SW480 (cell line): ENCODE data around the gene MOV10L1.
A peak's percentile ranks its signal among the peaks of the same experiment; 100 is the strongest.

Source experiments
- DNase-seq: peaks from one replicate; pipeline ENCODE4 v3.0.0-alpha.2; 2016; ENCODE audit warnings: low spot score

The MOV10L1 gene

DNA sequence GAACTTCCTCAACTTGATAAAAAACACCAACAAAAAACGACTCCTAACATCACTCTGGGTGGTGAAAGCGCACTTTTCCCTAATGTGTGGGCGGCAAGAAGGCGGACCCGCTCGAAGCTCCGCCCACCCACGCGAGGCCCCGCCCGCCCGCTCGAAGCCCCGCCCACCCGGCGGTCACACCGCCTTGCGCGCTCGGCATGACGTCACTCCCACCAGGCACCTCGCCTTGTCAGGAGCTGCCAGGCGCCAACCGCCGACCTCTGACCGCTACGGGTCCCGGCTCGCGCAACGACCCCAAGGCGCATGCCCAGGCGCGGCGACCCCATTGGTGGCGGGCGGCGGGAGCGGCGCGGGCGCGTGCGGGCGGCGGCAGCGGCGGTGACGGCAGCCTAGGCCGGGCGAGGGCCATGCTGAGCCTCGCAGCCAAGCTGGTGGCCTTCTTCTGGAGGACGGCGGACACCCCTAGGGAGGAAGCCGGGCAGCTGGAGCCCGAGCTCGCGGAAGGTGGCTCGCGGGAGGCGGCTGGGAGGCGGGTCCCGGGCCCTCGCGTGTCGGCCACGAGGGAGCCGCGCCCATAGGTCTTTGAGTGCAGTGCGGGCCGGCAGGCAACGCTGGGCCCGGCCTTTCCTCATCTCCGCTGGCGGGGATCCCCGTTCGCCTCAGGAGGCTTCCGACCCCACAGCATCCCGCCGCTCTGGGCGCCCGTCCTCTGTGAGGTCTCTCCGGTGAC is at the start of gene MOV10L1:
Gene MOV10L1 (plus strand): TSS at position 325 of the 730 bp plus-strand sequence. CDS start 83 bp downstream, at position 408.
- no peak for DNase-seq

DNA sequence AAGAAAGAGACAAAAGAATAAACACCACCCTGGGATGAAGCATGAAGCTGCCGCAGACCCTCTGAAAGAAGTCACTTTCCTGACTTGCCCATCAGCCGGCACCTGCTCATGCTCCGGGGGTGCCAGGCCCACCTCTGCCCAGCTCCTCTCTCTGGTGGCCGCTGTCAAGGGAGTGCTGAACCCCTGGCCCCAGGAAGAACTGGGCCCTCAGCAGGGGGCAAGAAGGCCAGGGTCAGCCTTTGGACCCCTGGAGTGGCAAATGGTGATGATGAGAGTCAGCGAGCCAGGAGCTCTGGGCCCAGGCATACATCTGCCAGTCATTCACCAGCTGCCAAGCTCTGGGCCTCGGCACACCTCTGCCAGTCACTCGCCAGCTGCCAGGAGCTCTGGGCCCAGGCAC is 49.1 kb upstream of the MOV10L1 start:
- DNase-seq = no peak

DNA sequence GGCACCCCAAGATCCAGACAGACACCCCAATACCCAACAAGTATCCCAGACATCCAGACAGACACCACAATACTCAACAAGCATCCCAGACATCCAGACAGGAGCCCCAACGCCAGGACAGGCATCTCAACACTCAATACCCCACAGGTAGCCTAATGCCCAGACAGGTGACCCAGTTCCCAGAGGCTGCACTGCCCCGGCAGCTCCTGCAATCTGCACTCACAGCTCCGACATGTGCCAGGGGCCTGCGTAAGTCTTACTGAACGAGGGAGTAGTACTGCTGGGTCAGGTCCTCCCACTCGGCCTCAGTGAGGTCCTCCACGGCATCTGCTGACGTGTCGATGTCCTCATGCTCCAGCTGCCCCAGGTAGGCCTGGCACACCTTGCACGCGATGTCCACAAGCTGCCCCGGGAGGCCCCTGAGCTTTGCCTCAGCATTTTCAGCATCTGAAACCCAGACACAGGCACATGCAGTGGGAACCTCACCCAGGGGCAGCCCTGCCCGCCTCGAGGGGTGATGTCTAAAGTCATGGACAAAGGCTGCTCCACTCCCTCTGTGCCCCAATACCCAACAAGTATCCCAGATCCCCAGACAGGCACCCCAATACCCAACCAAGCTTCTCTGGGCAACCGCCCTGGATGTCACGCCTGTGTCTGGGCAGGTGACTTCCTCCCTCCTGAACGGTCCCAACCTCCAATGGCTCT is 48.3 kb upstream of the MOV10L1 start:
- DNase-seq = no peak

DNA sequence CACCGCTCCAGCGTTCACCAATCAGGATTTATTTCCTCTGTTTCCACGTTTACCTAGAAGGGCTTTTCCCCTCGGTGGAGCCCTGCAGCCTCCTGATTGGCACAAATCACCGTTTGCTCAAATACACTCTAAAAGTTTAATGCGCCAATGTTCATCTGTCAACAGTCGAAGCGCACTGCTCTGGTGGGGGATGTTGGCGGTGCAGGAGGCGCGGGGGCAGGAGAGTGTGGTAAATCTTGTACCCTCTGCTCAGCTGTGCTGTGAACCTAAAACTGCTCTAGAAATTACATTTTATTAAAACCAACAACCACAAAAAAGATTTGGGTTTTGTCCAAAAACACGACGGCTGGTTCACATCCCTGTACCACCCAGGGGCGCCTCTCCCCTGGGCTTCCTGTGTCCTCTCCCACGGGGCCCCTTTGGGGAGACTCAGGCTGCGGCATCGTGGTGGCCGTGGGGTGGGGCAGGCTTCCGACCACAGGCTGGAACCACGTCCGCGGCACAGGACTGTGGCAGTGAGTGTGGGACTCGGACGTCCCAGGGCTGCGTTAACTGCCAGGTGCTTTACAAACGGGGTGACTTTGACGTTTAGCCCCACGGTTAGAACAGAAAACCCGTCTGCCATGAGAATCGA is 45.2 kb upstream of the MOV10L1 start:
- no peak for DNase-seq

DNA sequence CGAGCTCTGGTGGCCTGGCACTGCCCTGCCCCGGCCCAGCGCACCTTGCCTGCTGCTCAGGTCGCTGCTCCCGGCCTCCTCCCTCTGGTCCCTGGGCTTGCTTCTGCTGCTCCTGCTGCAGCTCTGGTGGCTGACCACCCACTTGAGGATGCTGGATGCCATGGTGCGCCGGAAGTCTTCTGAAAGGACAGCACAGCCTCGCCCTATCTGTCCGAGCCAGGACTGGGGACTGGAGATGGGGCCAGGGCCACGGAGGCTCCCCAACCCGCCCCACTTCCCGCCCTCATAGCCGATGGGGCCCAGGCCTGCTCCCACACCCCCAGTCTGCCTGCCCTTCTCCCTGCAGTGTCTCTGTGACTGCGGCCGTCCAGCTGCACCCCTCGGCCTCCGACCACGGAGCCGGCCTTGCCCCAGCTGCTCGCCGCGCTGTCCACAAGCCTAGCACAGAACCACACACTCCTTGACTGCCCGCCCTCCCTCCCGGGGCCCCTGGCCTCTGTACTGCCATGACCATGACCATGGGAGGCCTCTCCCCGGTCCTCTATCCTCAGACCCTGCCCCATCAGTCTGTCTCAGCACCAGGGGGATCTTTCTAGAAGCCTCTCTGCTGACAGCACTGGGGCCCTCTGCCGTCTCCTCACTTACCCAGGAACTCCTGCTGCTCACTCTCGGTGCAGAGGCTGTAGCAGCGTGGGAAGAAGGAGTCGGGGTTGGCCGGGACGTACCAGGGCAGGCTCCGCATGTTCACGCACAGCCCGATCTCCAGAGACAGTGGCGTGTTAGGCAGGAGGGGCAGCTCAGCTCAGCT is 44.4 kb upstream of the MOV10L1 start:
- peak; percentile 32 for DNase-seq

DNA sequence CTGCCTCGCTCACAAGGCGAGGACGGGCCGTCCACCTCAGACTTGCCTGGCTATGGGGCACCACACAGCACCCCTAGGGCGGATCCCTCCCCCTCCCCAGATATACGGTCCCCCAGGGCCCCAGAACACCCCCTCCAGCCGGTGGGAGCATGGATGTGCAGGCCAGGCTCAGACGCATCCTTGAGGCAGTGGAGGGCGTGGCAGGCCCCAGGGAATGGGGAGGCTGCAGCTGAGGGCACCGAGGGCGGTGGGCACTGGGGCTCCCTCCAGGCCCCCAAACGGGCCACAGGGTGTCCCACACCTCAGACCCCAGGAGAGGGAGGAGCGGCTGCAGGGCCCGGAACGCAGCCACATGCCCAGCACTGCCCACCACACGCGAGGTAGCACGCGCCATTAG is 43.8 kb upstream of the MOV10L1 start:
- no peak for DNase-seq

DNA sequence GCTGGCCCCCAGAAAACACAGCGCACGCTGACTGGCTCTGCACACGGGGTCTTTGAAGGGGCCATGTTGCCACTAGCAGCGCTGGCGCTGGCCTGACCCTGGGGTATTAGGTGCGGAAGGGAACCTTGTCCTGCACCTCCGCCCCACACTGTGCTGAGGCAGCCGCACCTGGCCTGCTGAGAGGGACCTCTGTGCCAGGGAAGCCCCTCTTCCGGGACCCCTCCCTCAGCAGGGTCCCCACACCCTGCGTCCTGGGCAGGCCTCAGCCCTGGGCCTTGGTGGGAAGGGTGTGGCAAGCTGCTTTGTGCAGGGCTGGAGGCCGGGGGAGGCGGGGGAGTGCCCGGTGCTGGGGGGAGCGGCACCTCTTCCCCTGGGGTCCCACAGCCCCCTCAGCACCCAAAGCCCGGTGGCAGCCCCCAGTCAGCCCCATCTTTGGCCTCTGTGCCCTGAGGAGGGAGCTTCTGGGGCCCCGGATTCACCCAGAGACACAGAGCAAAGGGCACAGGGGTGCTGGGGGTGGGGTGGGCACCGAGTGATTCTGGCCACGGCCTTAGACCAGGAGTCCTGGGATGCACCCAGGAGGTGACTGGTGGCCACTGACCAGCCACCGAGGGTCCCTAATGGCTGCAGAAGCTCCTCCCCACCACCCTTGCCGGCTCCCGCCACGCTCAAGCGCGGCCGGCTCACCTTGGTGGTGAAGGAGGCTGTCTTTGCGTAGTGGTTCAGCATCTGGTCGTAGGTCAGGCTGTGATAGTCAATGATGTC is 43.1 kb upstream of the MOV10L1 start:
- no peak for DNase-seq

DNA sequence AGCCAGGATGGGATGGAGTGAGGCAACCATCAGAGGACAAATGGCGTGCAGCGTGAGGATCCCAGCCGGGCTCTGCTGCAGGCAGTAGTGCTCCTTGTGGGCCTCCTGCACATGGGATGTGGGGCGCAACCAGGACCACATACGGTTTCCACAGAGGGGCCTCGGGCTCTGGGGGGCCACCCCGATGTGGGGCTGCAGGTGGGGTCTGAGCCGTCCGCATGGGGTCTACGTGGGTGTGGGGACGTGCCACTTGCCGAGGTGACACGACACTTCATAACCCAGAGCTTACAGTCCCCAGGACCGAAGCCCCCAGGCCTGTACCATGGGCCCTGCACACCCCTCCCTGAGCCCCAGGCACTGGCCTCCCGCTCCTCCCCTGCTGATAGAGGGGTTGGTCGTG is 42.5 kb upstream of the MOV10L1 start:
- no peak for DNase-seq

DNA sequence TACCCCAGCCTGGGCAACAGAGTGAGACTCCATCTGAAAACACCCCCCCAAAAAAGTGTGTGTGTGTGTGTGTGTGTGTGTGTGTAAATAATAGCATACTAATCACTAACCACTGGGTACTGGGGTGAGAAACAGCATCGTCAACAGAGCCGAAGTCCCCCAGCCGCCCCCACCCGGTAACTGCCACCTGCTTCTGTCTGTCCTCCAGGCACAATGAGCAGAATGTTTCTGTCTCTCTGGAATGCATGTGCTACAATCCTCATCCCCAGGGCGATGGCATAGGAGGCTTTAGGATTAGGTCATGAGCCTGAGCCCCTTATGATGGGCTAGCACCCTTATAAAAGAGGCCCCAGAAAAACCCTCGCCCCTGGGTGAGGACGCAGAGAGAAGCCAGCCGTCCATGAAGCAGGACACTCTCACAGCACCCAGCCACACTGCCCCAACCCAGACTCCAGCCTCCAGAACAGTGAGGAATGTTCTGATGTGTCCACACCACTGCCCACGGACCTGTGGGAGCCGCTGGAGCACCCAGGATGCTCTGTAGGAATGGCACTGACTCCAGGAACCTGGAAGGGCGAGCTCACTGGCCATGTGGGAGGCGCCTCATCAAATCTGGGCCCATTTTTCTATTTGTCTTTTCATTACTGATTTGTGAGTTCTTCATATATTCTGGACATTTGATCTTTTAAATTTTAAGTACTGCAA is 41.6 kb upstream of the MOV10L1 start:
- no peak for DNase-seq

DNA sequence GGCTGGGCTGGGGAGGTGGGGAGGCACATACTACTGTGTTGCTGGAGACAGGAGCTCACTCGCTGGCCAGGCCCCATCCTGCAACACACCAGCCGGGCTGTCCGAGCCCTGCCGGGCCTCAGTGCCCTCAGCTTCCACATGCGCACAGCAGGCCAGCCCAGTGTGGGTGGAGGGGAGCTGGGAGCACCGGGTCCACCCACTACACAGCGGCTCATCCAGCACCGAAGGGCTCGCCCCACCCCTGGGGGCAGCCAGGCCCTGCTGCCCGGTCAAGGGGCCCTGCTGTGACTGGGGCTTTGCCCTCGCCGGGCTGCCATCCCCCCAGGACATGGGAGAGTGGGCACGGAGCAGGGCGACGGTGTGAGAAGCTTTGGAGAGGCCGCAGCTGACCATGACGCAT is 41.0 kb upstream of the MOV10L1 start:
- DNase-seq = no peak

DNA sequence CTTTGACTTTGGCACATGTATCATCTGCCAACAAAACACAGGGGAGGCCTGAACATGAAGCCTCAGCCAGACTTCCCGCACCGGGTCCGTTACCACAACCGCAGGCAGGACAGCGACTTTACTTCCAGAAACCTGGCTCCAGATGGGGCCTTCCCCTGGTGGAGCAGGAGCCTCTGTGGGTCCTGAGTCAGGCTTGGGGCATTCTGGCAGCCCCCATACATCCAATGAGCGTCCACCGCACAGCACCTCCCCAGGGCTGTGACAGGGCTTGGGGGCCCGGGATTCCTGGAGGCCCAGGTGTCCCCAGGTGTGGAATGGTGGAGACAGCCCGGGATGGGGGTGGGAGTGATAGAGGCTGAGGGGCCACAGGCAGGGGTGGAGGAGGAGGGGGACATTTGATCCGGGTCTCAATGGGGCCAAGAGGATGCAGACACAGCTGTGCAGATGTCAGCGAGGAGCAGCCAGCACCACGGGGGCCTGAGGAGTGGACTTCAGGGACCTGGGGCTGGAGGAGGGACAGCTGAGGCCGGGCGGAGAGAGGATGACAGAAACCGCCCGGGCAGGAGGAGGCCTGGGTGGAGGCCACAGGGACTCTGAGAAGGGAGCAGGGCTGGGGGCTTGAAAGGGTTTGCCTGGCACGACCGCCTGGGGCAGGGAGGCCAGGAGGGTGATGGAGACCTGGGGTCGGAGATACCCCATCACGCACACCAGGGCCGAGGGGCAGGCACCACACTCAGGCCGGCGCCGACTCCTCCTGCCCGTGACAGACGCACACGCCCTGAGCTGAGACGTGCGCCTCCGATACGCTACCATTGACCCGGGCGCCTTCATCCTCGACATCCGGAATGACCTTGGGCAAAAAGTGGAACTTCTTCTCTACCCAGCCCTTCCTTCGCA is 40.3 kb upstream of the MOV10L1 start:
- no peak for DNase-seq

DNA sequence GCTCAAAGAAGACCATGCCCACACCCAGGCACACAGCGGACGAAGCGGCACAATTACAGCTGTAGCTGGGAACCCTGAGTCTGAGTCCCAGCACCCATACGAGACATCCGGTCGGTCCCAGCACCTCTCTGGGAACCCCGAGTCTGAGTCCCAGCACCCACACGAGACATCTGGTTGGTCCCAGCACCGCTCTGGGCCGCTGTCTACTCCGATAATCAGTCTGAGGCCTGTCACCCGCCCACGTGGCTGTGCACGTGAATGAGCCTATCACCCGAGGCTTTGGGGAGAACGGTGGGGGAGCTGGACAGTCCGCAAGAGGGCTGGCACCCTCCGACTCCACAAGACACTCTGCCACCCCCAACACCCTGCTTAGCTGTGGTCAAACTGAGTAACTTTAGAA is 37.9 kb upstream of the MOV10L1 start:
- no peak for DNase-seq

DNA sequence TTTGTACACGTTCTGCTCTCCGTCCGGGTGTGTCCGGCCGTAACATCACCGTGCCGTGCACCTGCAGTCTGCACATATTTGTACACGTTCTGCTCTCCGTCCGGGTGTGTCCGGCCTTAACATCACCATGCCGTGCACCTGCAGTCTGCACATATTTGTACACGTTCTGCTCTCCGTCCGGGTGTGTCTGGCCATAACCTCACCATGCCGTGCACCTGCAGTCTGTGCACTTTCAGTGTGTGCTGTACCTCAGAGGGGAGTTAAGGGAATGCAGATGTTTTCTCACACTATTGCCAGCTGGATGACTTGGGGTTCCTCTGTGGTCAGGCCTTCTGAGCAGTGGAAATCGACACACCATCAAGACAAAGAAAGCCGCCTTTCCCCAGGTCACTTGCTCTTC is 35.9 kb upstream of the MOV10L1 start:
- no peak for DNase-seq

DNA sequence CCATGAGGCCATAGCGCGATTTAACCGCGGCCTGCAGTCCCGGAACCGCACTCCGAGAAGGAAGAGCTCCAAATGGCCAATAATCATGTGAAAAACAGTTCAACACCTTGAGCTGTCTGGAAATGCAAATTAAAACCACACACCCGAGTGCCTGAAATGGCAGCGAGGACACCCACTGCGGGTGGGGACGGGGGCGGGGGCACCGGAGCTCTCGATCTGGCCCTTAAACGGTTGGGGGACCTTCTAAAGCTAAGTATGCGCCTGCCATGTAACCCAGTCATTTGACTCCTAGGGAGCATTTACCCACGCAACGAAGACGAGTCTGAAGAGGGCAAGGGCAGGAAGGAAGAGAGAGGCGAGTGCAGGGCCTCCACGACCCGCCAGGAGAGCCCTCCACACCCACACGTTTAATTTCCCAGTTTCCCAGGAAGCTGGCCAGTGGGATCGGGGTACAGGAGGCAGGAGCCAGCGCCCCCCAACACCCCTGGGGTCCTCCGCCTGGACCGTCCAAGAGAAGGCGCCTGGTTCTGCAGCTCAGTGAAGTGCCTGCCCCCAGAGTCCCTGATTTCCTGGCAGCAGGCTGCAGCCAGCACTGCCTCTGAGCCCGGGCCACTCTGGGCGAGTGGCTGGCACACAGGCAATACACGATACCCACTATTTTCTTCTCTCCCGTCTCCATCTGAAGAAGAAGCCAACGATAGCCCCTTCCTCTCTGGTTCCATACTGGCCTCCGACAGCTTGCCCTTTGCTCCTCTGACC is 33.4 kb upstream of the MOV10L1 start:
- no peak for DNase-seq

DNA sequence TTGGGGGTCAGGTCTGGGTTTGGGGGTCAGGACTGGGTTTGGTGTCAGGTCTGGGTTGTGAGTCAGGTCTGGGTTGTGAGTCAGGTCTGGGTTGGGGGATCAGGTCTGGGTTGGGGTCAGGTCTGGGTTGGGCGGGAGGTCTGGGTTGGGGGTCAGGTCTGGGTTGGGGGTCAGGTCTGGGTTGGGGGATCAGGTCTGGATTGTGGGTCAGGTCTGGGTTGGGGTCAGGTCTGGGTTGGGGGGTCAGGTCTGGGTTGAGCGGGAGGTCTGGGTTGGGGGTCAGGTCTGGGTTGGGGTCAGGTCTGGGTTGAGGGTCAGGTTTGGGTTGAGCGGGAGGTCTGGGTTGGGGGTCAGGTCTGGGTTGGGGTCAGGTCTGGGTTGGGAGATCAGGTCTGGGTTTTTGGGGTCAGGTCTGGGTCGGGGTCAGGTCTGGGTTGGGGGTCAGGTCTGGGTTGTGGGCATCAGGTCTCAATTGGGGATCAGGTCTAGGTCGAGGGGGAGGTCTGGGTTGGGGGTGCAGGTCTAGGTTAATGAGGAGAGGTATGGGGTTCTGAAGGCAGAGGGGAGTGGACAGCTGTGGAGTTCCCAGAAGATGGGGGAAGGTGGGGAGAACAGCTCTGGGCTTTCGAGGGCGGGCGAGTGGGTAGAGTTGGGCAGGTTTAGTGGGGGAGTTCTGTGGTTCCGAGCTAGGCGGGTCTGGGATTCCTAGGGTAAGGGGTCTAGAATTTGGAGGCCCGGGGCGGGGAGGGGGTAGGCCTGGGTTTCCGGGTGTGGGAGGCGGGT is 32.3 kb upstream of the MOV10L1 start:
- no peak for DNase-seq

DNA sequence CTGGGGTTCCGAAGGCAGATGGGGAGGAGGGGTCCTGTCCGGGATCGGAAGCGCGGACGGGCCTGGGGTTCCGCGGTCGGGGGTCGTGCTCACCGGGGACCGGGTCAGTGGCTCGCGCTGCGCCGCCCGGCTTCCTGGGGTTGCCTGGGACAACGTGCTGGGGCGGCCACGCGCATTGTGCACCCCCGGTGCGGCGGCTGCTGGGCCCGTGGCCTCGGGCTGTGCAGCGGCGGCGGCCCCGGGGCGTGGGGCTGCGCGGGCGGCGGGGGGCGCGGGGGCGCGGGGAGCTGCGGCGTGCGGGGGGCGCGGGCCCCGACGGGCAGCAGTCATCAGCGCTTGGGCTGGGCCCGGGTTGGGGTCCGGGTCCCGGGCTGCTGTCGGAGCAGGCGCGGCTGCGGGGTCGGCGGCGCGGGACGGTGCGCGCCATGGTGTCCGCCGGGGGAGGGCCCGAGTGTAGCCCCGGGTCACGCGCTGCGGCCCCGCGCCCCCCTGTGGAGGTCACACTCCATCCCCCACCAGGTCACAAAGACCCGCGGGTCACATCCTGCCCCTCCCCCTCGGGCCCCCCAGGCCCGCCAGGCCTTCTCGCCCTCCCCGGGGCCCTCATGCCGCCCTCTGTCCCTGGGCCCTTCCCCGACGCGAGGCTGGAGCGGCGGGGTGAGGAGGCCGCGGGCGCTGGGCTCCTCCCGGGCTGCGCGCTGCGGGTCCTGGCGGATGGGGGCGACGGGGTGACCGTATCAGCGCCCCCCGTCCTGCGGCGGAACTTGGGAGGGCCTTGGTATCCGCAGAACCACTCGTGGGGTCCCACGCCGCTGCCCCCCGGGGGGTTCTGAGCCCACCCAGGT is 31.5 kb upstream of the MOV10L1 start, which contains the start of gene TTLL8:
Gene TTLL8 (minus strand): TSS at position 238 of the 845 bp plus-strand sequence.
- DNase-seq = no peak
